Measurements from ENCODE around the gene CAPN12. TPM values are rescaled to one million over a fixed set of nuclear protein-coding genes. Genes with fewer than 3 reads are reported as not detected.
"Not testable (repeated sequence)": the region's sequence is repeated elsewhere in the genome, so short reads cannot be mapped to it uniquely, and the experiment has no call there.

Gene CAPN12
- total RNA-seq, 3 donors from 2014 or later: 0.16 to 9.2 (median 4.1) TPM

GRCh38 chr19:38788478-38789243 is 44.4 kb upstream of the CAPN12 start, which contains the start of gene LGALS7B:
LGALS7B (plus strand) TSS chr19:38789200; CDS start chr19:38789227, 27 bp downstream.
- DNase-seq (ENCODE audit: low spot score in 2 of 2): no peak
- H3K27me3 ChIP-seq: no peaks in the 10 kb centered on the region
- H3K4me1 ChIP-seq: no peaks in the 10 kb centered on the region
- TF ChIP-seq, protein P1, sequence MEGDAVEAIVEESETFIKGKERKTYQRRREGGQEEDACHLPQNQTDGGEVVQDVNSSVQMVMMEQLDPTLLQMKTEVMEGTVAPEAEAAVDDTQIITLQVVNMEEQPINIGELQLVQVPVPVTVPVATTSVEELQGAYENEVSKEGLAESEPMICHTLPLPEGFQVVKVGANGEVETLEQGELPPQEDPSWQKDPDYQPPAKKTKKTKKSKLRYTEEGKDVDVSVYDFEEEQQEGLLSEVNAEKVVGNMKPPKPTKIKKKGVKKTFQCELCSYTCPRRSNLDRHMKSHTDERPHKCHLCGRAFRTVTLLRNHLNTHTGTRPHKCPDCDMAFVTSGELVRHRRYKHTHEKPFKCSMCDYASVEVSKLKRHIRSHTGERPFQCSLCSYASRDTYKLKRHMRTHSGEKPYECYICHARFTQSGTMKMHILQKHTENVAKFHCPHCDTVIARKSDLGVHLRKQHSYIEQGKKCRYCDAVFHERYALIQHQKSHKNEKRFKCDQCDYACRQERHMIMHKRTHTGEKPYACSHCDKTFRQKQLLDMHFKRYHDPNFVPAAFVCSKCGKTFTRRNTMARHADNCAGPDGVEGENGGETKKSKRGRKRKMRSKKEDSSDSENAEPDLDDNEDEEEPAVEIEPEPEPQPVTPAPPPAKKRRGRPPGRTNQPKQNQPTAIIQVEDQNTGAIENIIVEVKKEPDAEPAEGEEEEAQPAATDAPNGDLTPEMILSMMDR (IDR thresholded peaks at IDR 0.05): no peak
- no peaks in the 10 kb centered on the region for H3K36me3 ChIP-seq
- peak within 1 kb of the TSS; percentile 55 to 71 for H3K27ac ChIP-seq
- no peaks in the 10 kb centered on the region for H3K9me3 ChIP-seq
- H3K4me3 ChIP-seq: no peak within 1 kb of the TSS
- intact Hi-C loops (cut with DNase I; ENCODE audit: low total_unique reads): no loop called here

DNA sequence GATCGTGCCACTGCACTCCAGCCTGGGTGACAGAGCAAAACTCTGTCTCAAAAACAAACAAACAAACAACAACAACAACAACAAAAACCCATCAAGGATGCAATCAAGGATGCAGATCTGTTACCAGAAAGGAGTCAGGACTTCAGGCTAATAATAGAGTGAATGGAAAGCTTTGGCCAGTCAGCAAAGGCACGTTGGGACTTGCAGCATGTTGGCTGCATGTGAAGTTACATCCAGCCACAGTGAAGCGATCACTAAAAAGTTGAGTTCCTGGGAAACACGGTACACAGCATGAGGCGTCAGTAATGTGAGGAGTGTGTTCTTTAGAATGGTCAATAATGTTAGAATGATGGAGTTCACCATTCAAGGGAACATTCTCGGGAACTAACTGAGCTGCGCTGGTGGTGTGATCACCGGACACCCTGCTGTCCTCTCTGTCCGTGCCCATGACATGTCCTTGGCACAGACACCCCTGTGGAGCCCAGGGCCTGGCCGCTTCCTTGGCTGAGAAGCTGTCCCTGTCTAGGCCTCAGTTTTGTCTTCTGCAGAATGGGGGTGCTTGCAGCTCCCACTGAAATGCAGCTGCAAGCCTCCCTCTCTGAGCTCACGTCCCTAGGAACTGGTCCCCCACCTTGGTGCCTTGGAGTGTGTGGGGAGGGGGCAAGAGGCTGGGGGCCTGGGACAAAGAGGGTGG is 42.4 kb upstream of the CAPN12 start:
- Histone ChIP-seq H3K36me3 (no peaks in the 10 kb centered on the region), H3K4me1 (no peaks in the 10 kb centered on the region), H3K9me3 (no peaks in the 10 kb centered on the region), H3K27ac (peak overlapping the region; percentile 25 to 52), H3K4me3 (no peak overlapping the region), H3K27me3 (no peaks in the 10 kb centered on the region)
- intact Hi-C loops (cut with DNase I; ENCODE audit: low total_unique reads): no loop called here
- peak in 1 of 2 donors; percentile 56 for DNase-seq (ENCODE audit: low spot score in 2 of 2)
- TF ChIP-seq POLR2AphosphoS5 (IDR thresholded peaks at IDR 0.05) (no peak), POLR2A (IDR thresholded peaks at IDR 0.05) (no peak)
- TF ChIP-seq, protein P1 (IDR thresholded peaks at IDR 0.05): no peak

GRCh38 chr19:38786061-38786460 is 41.8 kb upstream of the CAPN12 start:
- intact Hi-C loops (cut with DNase I; ENCODE audit: low total_unique reads); H3K27ac ChIP-seq; H3K4me3 ChIP-seq; H3K27me3 ChIP-seq; H3K4me1 ChIP-seq; DNase-seq (ENCODE audit: low spot score in 2 of 2); H3K36me3 ChIP-seq; H3K9me3 ChIP-seq: not testable (repeated sequence)

- no peak for TF ChIP-seq POLR2A (IDR thresholded peaks at IDR 0.05)
- TF ChIP-seq, protein P1 (IDR thresholded peaks at IDR 0.05): no peak
- no peak for TF ChIP-seq POLR2AphosphoS5 (IDR thresholded peaks at IDR 0.05)
- no peaks in the 10 kb centered on the region for H3K4me1 ChIP-seq
- H3K27ac ChIP-seq: no peak overlapping the region
- H3K4me3 ChIP-seq: no peak overlapping the region
- no peaks in the 10 kb centered on the region for H3K36me3 ChIP-seq
- no peaks in the 10 kb centered on the region for H3K27me3 ChIP-seq
- no peaks in the 10 kb centered on the region for H3K9me3 ChIP-seq
- DNase-seq (ENCODE audit: low spot score in 2 of 2): no peak
- intact Hi-C loops (cut with DNase I; ENCODE audit: low total_unique reads): no loop called here
These were observed 41.0 kb upstream of the CAPN12 start for GRCh38 chr19:38785187-38785699.

DNA sequence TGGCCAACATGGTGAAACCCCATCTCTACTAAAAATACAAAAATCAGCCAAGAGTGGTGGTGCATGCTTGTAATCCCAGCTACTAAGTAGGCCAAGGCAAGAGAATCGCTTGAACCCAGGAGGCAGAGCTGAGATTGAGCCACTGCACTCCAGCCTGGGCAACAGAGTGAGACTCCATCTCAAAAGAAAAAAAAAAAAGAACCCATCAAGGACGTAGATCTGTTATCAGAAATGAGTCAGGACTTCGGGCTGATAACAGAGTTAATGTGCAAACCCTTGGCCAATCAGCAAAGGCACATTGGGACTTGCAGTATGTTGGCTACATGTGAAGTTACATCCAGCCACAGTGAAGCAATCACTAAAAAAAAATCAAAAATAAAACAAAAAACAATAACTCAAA is 40.0 kb upstream of the CAPN12 start:
- TF ChIP-seq, protein P1 (IDR thresholded peaks at IDR 0.05): no peak
- TF ChIP-seq POLR2AphosphoS5 (IDR thresholded peaks at IDR 0.05) (no peak), POLR2A (IDR thresholded peaks at IDR 0.05) (no peak)
- Histone ChIP-seq H3K9me3 (no peaks in the 10 kb centered on the region), H3K27me3 (no peaks in the 10 kb centered on the region), H3K27ac (no peak overlapping the region), H3K36me3 (no peaks in the 10 kb centered on the region), H3K4me3 (no peak overlapping the region), H3K4me1 (no peaks in the 10 kb centered on the region)
- intact Hi-C loops (cut with DNase I; ENCODE audit: low total_unique reads): no loop called here
- no peak for DNase-seq (ENCODE audit: low spot score in 2 of 2)

DNA sequence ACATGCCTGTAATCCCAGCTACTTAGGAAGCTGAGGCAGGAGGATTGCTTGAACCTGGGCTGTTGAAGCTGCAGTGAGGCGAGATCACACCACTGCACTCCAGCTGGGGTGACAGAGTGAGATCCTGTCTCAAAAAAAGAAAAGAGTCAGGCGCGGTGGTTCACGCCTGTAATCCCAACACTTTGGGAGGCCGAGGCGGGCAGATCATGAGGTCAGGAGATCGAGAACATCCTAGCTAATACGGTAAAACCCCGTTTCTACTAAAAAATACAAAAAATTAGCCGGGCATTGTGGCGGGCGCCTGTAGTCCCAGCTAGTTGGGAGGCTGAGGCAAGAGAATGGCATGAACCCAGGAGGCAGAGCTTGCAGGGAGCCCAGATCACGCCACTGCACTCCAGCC is 37.9 kb upstream of the CAPN12 start:
- H3K27me3 ChIP-seq; H3K27ac ChIP-seq; H3K9me3 ChIP-seq; H3K4me3 ChIP-seq; H3K4me1 ChIP-seq; intact Hi-C loops (cut with DNase I; ENCODE audit: low total_unique reads); H3K36me3 ChIP-seq; DNase-seq (ENCODE audit: low spot score in 2 of 2): not testable (repeated sequence)
